Ovary (tissue), 9 donors: Measurements from ENCODE around the gene WNK4. TPM values are rescaled to one million over a fixed set of nuclear protein-coding genes. Genes with fewer than 3 reads are reported as not detected.

Experiments
- DNase-seq, 5 donors: peaks; one replicate each; pipeline ENCODE4 v3.0.0-alpha.2; 2019 to 2020
- H3K27ac ChIP-seq, 2 donors: fragments of 200-600 bp; one replicate each; pipeline versions ENCODE4 v1.5.1 to v1.8.0; 2019 to 2022
- H3K27me3 ChIP-seq: fragments of 200-600 bp; one replicate; pipeline ENCODE4 v1.8.0; 2022
- H3K36me3 ChIP-seq: fragments of 200-600 bp; sonication (generic); one replicate; pipeline ENCODE4 v1.5.1; 2019
- H3K4me1 ChIP-seq: one replicate; pipeline ENCODE4 v1.8.1; 2013; ENCODE audit warnings: mild to moderate bottlenecking, moderate library complexity; ENCODE audit not compliant: insufficient read depth
- H3K4me3 ChIP-seq: fragments of 200-600 bp; sonication (generic); one replicate; pipeline ENCODE4 v1.5.1; 2017
- H3K9me3 ChIP-seq, 2 donors: fragments of 200-600 bp in 1 of 2; sonication (generic) in 1 of 2; one replicate each; pipeline versions ENCODE4 v1.5.1 to v1.8.1; 2013 to 2019; ENCODE audit warnings: mild to moderate bottlenecking in 1 of 2, moderate library complexity in 1 of 2
- EP300 ChIP-seq: sonication (generic); formaldehyde crosslinking; IDR thresholded peaks from one replicate; pipeline ENCODE4 v1.6.1; 2017; ENCODE audit warnings: antibody characterized with exemption
- POLR2A ChIP-seq: fragments of 450-650 bp; IDR thresholded peaks from one replicate; pipeline ENCODE4 v1.6.1; 2017; ENCODE audit warnings: antibody characterized with exemption, mild to moderate bottlenecking, moderate library complexity
- WGBS, 3 donors: extraction: QIAGEN DNeasy Blood & Tissue Kit in 1 of 3; methylation state at CpG; one replicate each; pipeline versions ENCODE4 v1.1.5 to v1.1.7; 2013 to 2017; 5-methylcytosine and 5-hydroxymethylcytosine counted together
- intact Hi-C, 4 donors: fragments of 100-400 bp; cut with DNase I; formaldehyde crosslinking; loops; one replicate each; pipeline versions ENCODE4 v1.11.0 to v1.15.1; 2022 to 2023
- polyA plus RNA-seq, 2 donors: library from polyadenylated mRNA; stranded (reverse); fragments of 200-250 nt in 1 of 2; fragments of 350-450 nt in 1 of 2; fragmentation: Illumina TruSeq in 1 of 2; extraction: RNeasy Lipid Tissue Mini Kit (QIAGEN cat#74804) in 1 of 2; gene quantifications; one replicate each; pipeline ENCODE4 v1.2.3, GENCODE V29; 2013 to 2014
- total RNA-seq, 7 donors: library from RNA; depleted of rRNA in 2 of 7; stranded (reverse); fragments of >200 nt in 2 of 7; fragmentation: NEBNext Ultra II Directional in 3 of 7; extraction: Animal tissue kit (Norgen Biotek cat#: 25700) in 3 of 7; gene quantifications; one replicate each; pipeline versions ENCODE4 v1.1.0 to v1.2.4, GENCODE V29; 2016 to 2023
- TF ChIP-seq, protein P1 (sequence below), 3 donors: fragments of 450-650 bp in 2 of 3; fragments of 200-600 bp in 1 of 3; IDR thresholded peaks; one replicate each; pipeline versions ENCODE4 v1.5.1 to v1.8.0; 2016 to 2022; ENCODE audit warnings: antibody characterized with exemption in 3 of 3, mild to moderate bottlenecking in 1 of 3
- donor health status: DM: no; HTN: no; CAD: no; lungs with moderate emphysema.
- donor health status: DM: no; HTN: no; CAD: no.
- donor health status: Bipolar disorder and iron deficiency.
- donor health status: DM: yes; HTN: yes; CAD: no.
- donor health status: DM: no; HTN: no; CAD: no.
- donor health status: DM: yes; HTN: yes; CAD: no.

The WNK4 gene
- total and polyA plus RNA-seq, 9 donors: 1.1 to 11.9 (median 2.1) TPM

GRCh38 chr17:42796066-42796758 is 15.8 kb downstream of the WNK4 start:
- H3K4me1 ChIP-seq: peaks cover 10% of the 10 kb centered on the region
- TF ChIP-seq POLR2A (no peak), EP300 (no peak)
- TF ChIP-seq, protein P1, sequence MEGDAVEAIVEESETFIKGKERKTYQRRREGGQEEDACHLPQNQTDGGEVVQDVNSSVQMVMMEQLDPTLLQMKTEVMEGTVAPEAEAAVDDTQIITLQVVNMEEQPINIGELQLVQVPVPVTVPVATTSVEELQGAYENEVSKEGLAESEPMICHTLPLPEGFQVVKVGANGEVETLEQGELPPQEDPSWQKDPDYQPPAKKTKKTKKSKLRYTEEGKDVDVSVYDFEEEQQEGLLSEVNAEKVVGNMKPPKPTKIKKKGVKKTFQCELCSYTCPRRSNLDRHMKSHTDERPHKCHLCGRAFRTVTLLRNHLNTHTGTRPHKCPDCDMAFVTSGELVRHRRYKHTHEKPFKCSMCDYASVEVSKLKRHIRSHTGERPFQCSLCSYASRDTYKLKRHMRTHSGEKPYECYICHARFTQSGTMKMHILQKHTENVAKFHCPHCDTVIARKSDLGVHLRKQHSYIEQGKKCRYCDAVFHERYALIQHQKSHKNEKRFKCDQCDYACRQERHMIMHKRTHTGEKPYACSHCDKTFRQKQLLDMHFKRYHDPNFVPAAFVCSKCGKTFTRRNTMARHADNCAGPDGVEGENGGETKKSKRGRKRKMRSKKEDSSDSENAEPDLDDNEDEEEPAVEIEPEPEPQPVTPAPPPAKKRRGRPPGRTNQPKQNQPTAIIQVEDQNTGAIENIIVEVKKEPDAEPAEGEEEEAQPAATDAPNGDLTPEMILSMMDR (IDR thresholded peaks at IDR 0.05): no peak

GRCh38 chr17:42797067-42798007 is 16.9 kb downstream of the WNK4 start:
- H3K27ac ChIP-seq: no peak overlapping the region
- H3K9me3 ChIP-seq: no peaks in the 10 kb centered on the region
- no peaks in the 10 kb centered on the region for H3K27me3 ChIP-seq
- peaks cover 10% of the 10 kb centered on the region for H3K4me1 ChIP-seq
- no peaks in the 10 kb centered on the region for H3K36me3 ChIP-seq
- H3K4me3 ChIP-seq: peak overlapping the region; percentile 85
- 72 to 78% (median 75%) methylated on average over 10 of the region's 10 CpGs for WGBS, 3 donors
- TF ChIP-seq EP300 (no peak), POLR2A (no peak)
- TF ChIP-seq, protein P1 (IDR thresholded peaks at IDR 0.05): no peak
- DNase-seq: no peak
- intact Hi-C loops: no loop called here

More at GRCh38 chr17:42796066-42796758, 15.8 kb downstream of the WNK4 start:
- Histone ChIP-seq H3K27ac (no peak overlapping the region), H3K27me3 (no peaks in the 10 kb centered on the region), H3K4me3 (no peak overlapping the region), H3K9me3 (no peaks in the 10 kb centered on the region), H3K36me3 (no peaks in the 10 kb centered on the region)
- intact Hi-C loops: no loop called here
- DNase-seq: no peak
- WGBS, 3 donors: 85 to 91% (median 91%) methylated on average over 18 of the region's 18 CpGs

GRCh38 chr17:42798011-42798382 is 17.6 kb downstream of the WNK4 start:
- peak overlapping the region; percentile 85 for H3K4me3 ChIP-seq
- WGBS, 3 donors: 5 to 17% (median 8%) methylated on average over 10 of the region's 10 CpGs
- TF ChIP-seq POLR2A (no peak), EP300 (no peak)
- H3K4me1 ChIP-seq: peaks cover 10% of the 10 kb centered on the region
- no peak for DNase-seq
- intact Hi-C loops: no loop called here
- no peaks in the 10 kb centered on the region for H3K9me3 ChIP-seq
- H3K36me3 ChIP-seq: no peaks in the 10 kb centered on the region
- H3K27me3 ChIP-seq: no peaks in the 10 kb centered on the region
- peak overlapping the region; percentile 32 to 62 for H3K27ac ChIP-seq

GRCh38 chr17:42798383-42799380 is 18.3 kb downstream of the WNK4 start, which contains the start of the genes CNTD1 and COA3:
CNTD1 (plus strand) TSS chr17:42798861; CDS start chr17:42799068, 207 bp downstream.
COA3 (minus strand) TSS chr17:42798704; CDS start chr17:42798681, 23 bp downstream.
- 24 to 27% (median 25%) methylated on average over 63 to 66 of the region's 66 CpGs for WGBS, 3 donors
- Histone ChIP-seq H3K4me1 (peaks cover 10% of the 10 kb centered on the region), H3K4me3 (peak within 1 kb of the TSS; percentile 85), H3K9me3 (no peaks in the 10 kb centered on the region), H3K27ac (peak within 1 kb of the TSS; percentile 32 to 62), H3K27me3 (no peaks in the 10 kb centered on the region), H3K36me3 (no peaks in the 10 kb centered on the region)
- TF ChIP-seq, protein P1 (IDR thresholded peaks at IDR 0.05): peak in 1 of 3 donors; percentile 18
- TF ChIP-seq EP300: no peak
- intact Hi-C loops: no loop called here
- peak; percentile 82 to 89 (median 86) for DNase-seq
